Smooth muscle cell (in vitro differentiated cells): ENCODE data around the gene BIN2. TPM values are rescaled to one million over a fixed set of nuclear protein-coding genes. Genes with fewer than 3 reads are reported as not detected.
"Not testable (repeated sequence)": the region's sequence is repeated elsewhere in the genome, so short reads cannot be mapped to it uniquely, and the experiment has no call there.

Experiments used
- DNase-seq: peaks from one replicate; lab custom pipeline; 2025; ENCODE audit not compliant: unreplicated experiment; lab: John Stamatoyannopoulos, UW
- H2AFZ ChIP-seq: fragments of 200-600 bp; sonication (generic); 2 replicates; pipeline ENCODE4 v1.6.0; 2016; ENCODE audit warnings: antibody characterized with exemption, low read depth, mild to moderate bottlenecking
- H3F3A ChIP-seq: fragments of 200-600 bp; sonication (generic); 2 replicates; pipeline ENCODE4 v1.6.0; 2017; ENCODE audit warnings: antibody characterized with exemption, low read depth
- H3K27ac ChIP-seq: fragments of 200-600 bp; sonication (generic); 2 replicates; pipeline ENCODE4 v1.5.1; 2016; ENCODE audit warnings: low read depth, mild to moderate bottlenecking
- H3K27me3 ChIP-seq: fragments of 200-600 bp; sonication (generic); 2 replicates; pipeline ENCODE4 v1.6.1; 2016; ENCODE audit warnings: low read depth, mild to moderate bottlenecking
- H3K36me3 ChIP-seq: fragments of 200-600 bp; sonication (generic); 2 replicates; pipeline ENCODE4 v1.5.1; 2016; ENCODE audit warnings: low read depth
- H3K4me1 ChIP-seq: fragments of 200-600 bp; sonication (generic); 2 replicates; pipeline ENCODE4 v1.5.1; 2016; ENCODE audit warnings: low read depth
- H3K4me2 ChIP-seq: fragments of 200-600 bp; sonication (generic); 2 replicates; pipeline ENCODE4 v1.6.0; 2016; ENCODE audit warnings: mild to moderate bottlenecking
- H3K4me3 ChIP-seq: fragments of 200-600 bp; sonication (generic); 2 replicates; pipeline ENCODE4 v1.5.1; 2016; ENCODE audit warnings: mild to moderate bottlenecking
- H3K79me2 ChIP-seq: fragments of 200-600 bp; sonication (generic); 2 replicates; pipeline ENCODE4 v1.6.0; 2016; ENCODE audit warnings: low read depth, mild to moderate bottlenecking
- H3K9ac ChIP-seq: fragments of 200-600 bp; sonication (generic); 2 replicates; pipeline ENCODE4 v1.6.0; 2016; ENCODE audit warnings: low read depth
- H3K9me3 ChIP-seq: fragments of 200-600 bp; sonication (generic); replicated peaks from 2 replicates; pipeline ENCODE4 v1.5.1; 2016; ENCODE audit warnings: low read depth
- H4K20me1 ChIP-seq: fragments of 200-600 bp; sonication (generic); 2 replicates; pipeline ENCODE4 v1.6.0; 2016; ENCODE audit warnings: low read depth
- WGBS: methylation state at CpG from one replicate; pipeline ENCODE4 v1.1.7; 2016; ENCODE audit warnings: low lambda C conversion rate; 5-methylcytosine and 5-hydroxymethylcytosine counted together
- polyA plus RNA-seq: library from polyadenylated mRNA; unstranded; fragments of >200 nt; fragmentation: Nextera tagmentation; extraction: Ambion mirVana; gene quantifications from 2 replicates; pipeline ENCODE4 v1.2.1, GENCODE V29; 2016
- total RNA-seq: library from RNA; depleted of rRNA; stranded (reverse); fragments of >200 nt; gene quantifications from 2 replicates; pipeline ENCODE4 v1.2.3, GENCODE V29; 2014
- TF ChIP-seq, protein P1 (sequence below): fragments of 200-600 bp; sonication (generic); IDR thresholded peaks from 2 replicates; pipeline ENCODE4 v1.5.1; 2017; ENCODE audit warnings: borderline replicate concordance, mild to moderate bottlenecking, antibody characterized with exemption; ENCODE audit not compliant: insufficient read depth, poor library complexity, severe bottlenecking

The BIN2 gene
- total and polyA plus RNA-seq, 2 experiments from 2014 or later, result not detected

GRCh38 chr12:51293696-51294095 lies 30.3 kb downstream of the BIN2 start:
- no peak overlapping the region for H3K9ac ChIP-seq
- H3K9me3 ChIP-seq, result no peaks in the 10 kb centered on the region
- no peaks in the 10 kb centered on the region for H4K20me1 ChIP-seq
- H3K36me3 ChIP-seq, result no peaks in the 10 kb centered on the region
- no peak overlapping the region for H3K27ac ChIP-seq
- no peak overlapping the region for H2AFZ ChIP-seq
- DNase-seq, result no peak
- TF ChIP-seq, protein P1, sequence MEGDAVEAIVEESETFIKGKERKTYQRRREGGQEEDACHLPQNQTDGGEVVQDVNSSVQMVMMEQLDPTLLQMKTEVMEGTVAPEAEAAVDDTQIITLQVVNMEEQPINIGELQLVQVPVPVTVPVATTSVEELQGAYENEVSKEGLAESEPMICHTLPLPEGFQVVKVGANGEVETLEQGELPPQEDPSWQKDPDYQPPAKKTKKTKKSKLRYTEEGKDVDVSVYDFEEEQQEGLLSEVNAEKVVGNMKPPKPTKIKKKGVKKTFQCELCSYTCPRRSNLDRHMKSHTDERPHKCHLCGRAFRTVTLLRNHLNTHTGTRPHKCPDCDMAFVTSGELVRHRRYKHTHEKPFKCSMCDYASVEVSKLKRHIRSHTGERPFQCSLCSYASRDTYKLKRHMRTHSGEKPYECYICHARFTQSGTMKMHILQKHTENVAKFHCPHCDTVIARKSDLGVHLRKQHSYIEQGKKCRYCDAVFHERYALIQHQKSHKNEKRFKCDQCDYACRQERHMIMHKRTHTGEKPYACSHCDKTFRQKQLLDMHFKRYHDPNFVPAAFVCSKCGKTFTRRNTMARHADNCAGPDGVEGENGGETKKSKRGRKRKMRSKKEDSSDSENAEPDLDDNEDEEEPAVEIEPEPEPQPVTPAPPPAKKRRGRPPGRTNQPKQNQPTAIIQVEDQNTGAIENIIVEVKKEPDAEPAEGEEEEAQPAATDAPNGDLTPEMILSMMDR, result no peak
- peaks cover 7% of the 10 kb centered on the region for H3K4me1 ChIP-seq
- H3K79me2 ChIP-seq, result no peaks in the 10 kb centered on the region
- no peaks in the 10 kb centered on the region for H3K27me3 ChIP-seq
- H3K4me2 ChIP-seq, result no peak overlapping the region
- H3F3A ChIP-seq, result no peaks in the 10 kb centered on the region
- H3K4me3 ChIP-seq, result no peak overlapping the region

DNA sequence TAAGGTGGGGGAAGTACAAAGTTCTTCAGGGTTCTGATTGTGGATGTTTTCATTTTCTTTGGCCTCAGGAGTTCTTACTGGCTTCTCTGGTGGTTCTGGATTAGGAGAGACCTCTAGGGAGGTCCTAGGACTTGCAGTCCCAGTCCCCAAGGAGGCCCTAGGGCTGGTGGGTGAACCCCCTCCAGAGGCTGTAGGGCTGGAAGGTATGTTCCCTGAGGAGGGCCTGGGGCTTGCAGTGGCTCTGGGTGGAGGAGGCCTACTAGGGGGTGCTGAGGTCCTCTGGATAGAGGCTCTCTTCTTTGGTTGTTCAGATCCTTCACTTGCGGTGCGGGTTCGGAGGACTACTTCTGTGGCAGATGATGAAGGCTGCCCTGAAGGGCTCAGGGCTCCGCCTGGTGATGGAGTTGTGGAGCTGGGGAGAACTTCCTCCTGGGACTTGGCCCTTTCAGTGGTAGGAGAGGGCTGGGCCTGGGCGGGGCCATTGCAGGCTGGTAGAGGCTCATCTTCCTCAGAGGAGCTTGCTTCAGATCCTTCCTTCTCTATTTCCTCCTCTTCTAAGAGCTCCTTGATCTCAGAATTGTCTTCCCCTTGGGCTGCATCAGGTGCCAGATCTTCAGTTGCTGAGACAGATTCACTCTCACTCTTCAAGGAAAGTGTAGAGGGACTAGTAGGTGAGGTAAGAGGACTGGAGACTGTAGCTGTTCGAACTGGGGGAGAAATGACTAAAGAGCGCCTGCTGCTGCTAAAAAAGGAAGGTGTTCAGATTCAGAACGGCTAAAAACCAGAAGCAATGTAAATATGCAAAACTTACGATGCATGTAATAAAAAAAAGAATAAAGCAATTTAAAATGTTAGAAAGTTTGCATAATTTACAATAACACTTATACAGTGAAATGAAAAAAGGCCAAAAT lies 32.1 kb downstream of the BIN2 start:
- WGBS, result 93% methylated on average over 9 of the region's 9 CpGs
- not testable (repeated sequence) for H3K9me3 ChIP-seq, H3K4me3 ChIP-seq, H3F3A ChIP-seq, H3K4me1 ChIP-seq, H3K9ac ChIP-seq, H3K4me2 ChIP-seq, H2AFZ ChIP-seq, H3K27me3 ChIP-seq, H3K79me2 ChIP-seq, H3K27ac ChIP-seq, DNase-seq, H4K20me1 ChIP-seq, H3K36me3 ChIP-seq

DNA sequence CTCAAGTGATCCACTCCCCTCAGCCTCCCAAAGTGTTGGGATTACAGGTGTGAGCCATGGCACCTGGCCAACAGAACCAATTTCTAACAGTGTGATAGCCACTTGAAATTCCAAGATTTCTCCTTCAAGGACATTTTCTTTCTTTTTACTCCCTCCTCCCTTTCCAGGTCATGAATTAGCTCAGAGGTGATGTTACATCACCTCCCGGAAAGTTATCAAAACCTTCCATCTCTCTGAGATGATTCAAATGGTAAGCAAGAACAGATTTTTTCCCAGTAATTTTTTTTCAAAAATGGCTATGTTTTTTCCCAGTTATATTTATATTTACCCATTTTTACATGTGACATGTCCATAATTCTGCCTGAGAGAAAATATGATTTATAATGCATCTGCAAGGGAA lies 38.1 kb downstream of the BIN2 start:
- H4K20me1 ChIP-seq, result no peaks in the 10 kb centered on the region
- no peaks in the 10 kb centered on the region for H3K9me3 ChIP-seq
- H3K4me3 ChIP-seq, result no peak overlapping the region
- H3K9ac ChIP-seq, result no peak overlapping the region
- no peak overlapping the region for H2AFZ ChIP-seq
- H3K4me2 ChIP-seq, result no peak overlapping the region
- no peaks in the 10 kb centered on the region for H3K4me1 ChIP-seq
- H3F3A ChIP-seq, result no peaks in the 10 kb centered on the region
- WGBS, result 73% methylated on average over 1 of the region's 1 CpG
- no peak overlapping the region for H3K27ac ChIP-seq
- DNase-seq, result no peak
- H3K36me3 ChIP-seq, result no peaks in the 10 kb centered on the region
- TF ChIP-seq, protein P1, result no peak
- H3K79me2 ChIP-seq, result no peaks in the 10 kb centered on the region
- H3K27me3 ChIP-seq, result no peaks in the 10 kb centered on the region

DNA sequence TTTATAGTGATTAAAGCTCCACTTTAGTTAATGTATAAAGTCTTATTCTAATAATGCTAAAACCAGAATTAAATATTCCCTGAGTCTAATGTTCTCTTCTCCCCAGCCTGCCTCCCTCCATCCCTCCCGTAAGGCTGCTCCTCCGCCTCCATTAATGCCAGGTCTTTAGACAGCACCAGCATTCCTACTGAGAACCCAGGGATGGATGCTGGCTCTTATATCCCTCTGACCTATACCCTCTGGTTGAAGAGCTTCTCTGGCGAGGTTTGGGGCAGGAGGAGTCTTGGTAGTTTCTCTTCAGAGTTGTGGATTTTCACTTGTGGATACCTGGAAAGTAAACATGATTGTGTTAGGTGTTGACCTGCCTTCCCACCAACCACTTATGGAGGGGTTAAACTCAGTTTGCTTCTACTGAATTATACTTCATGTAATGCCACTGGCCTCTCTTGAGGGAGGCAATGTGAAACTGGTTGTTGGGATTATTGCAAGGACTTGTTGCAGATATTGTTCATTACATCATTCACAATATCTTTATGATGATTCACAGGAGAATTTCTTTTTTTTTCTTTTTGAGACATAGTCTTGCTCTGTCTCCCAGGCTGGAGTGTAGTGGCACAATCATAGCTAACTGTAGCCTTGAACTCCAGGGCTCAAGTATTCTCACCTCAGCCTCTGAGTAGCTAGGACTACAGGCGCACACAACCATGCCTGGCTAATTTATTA lies 42.6 kb downstream of the BIN2 start:
- TF ChIP-seq, protein P1, result no peak
- no peak overlapping the region for H3K9ac ChIP-seq
- no peaks in the 10 kb centered on the region for H3K79me2 ChIP-seq
- H4K20me1 ChIP-seq, result no peaks in the 10 kb centered on the region
- no peak overlapping the region for H3K27ac ChIP-seq
- 86% methylated on average over 4 of the region's 4 CpGs for WGBS
- H3K4me2 ChIP-seq, result no peak overlapping the region
- H3K27me3 ChIP-seq, result no peaks in the 10 kb centered on the region
- no peaks in the 10 kb centered on the region for H3K4me1 ChIP-seq
- DNase-seq, result no peak
- no peaks in the 10 kb centered on the region for H3K9me3 ChIP-seq
- H2AFZ ChIP-seq, result no peak overlapping the region
- no peaks in the 10 kb centered on the region for H3F3A ChIP-seq
- no peaks in the 10 kb centered on the region for H3K36me3 ChIP-seq
- H3K4me3 ChIP-seq, result no peak overlapping the region
